Measurements from ENCODE around the gene PNKD. TPM values are rescaled to one million over a fixed set of nuclear protein-coding genes. Genes with fewer than 3 reads are reported as not detected.

The PNKD gene
- total and polyA plus RNA-seq, 7 experiments from 2014 or later: 18.5 to 108 (median 37.6) TPM

DNA sequence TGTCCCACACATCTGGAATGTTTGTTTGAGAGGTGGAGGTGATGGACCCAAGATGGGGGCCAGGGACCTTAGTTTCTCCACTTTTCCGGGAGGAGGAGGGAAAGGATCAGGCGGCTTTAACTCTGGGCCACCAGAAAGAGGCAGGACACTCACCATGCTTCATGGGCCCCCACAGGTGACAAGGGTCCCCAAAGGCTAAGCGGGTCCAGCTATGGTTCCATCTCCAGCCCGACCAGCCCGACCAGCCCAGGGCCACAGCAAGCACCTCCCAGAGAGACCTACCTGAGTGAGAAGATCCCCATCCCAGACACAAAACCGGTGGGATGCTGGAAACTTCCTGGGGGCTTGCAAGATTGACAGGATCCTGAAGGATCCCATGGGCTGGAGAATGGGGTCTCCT lies 112.5 kb downstream of the PNKD start:
- intact Hi-C loops (cut with micrococcal nuclease): no loop called here
- Histone ChIP-seq H3K4me1 (ENCODE audit: control insufficient read depth in 2 of 2, insufficient read depth in 2 of 2, low read length in 2 of 2) (no peaks in the 10 kb centered on the region), H3K4me3 (ENCODE audit: low read length) (no peak overlapping the region)

DNA sequence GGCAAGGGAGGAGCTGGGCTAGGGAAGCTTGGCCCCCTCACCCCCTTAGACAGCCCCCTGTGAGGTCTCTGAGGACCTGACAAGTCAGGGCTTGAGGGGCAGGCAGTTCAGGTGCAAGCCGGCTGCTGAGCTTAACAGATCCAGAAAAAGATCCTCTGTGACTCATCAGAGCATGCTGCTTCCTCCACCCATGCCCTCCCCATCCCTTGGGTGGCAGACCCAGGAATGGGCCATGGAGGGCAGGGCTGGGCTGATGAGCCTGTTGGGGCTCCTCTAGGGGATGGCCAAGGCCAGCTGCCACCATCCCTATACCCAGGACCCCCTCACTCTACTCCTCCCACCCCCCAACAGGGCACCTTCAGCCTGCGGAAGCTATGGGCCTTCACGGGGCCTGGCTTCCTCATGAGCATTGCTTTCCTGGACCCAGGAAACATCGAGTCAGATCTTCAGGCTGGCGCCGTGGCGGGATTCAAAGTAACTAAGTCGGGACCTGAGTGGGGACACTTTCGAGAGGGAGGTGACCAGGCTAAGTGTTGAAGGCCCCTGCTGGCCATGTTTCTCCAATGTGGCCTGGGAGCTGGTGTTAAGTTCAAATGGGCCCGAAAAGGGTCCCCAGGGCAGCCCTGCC lies 113.7 kb downstream of the PNKD start:
- H3K4me3 Mint-ChIP-seq: no peak overlapping the region
- intact Hi-C loops (cut with micrococcal nuclease): no loop called here
- no peaks in the 10 kb centered on the region for H3K9me3 ChIP-seq (ENCODE audit: control insufficient read depth in 2 of 3, low read length in 3 of 3)
- H3K36me3 ChIP-seq (ENCODE audit: control insufficient read depth in 2 of 3, insufficient read depth in 3 of 3, low read length in 3 of 3): no peaks in the 10 kb centered on the region
- H3K4me1 ChIP-seq (ENCODE audit: control insufficient read depth in 2 of 2, insufficient read depth in 2 of 2, low read length in 2 of 2): no peaks in the 10 kb centered on the region
- no peaks in the 10 kb centered on the region for H3K9me3 Mint-ChIP-seq
- no peak overlapping the region for H3K27ac ChIP-seq (ENCODE audit: low read depth, low read length)
- no peak overlapping the region for H3K4me3 ChIP-seq (ENCODE audit: low read length)
- H3K27me3 Mint-ChIP-seq: peaks cover 0 to 19% (median 0%) of the 10 kb centered on the region in 5 donors
- no peaks in the 10 kb centered on the region for H3K27me3 ChIP-seq (ENCODE audit: control insufficient read depth in 2 of 2, insufficient read depth in 2 of 2, low read length in 2 of 2)
- DNase-seq: no peak
- ChIA-PET CTCF (interaction anchor here (0.8 to 1.6 kb wide), 3 partner anchors 9 to 93 kb away, joined by 3 to 6 read pairs (median 3); no protein-coding TSS in a partner anchor), POLR2A (interaction anchor here (0.6 to 1.6 kb wide), 2 partner anchors 14 to 199 kb away, joined by 3 to 5 read pairs; no protein-coding TSS in a partner anchor)
- no peak overlapping the region for H3K27ac Mint-ChIP-seq
- ATAC-seq: no peak
- H3K36me3 Mint-ChIP-seq: no peaks in the 10 kb centered on the region
- H3K4me1 Mint-ChIP-seq: peaks cover 5 to 11% (median 6%) of the 10 kb centered on the region in 7 donors

More for the DNA sequence above, 112.5 kb downstream of the PNKD start:
- H3K36me3 Mint-ChIP-seq: no peaks in the 10 kb centered on the region
- no peak overlapping the region for H3K27ac Mint-ChIP-seq
- ChIA-PET POLR2A (interaction anchor here (1.3 to 1.6 kb wide), 3 partner anchors 8 to 13 kb away, joined by 3 to 5 read pairs (median 4); no protein-coding TSS in a partner anchor), CTCF (interaction anchor here (1.6 kb wide), 1 partner anchor 11 kb away, joined by 6 read pairs; no protein-coding TSS in a partner anchor)
- Histone ChIP-seq H3K9me3 (ENCODE audit: control insufficient read depth in 2 of 3, low read length in 3 of 3) (no peaks in the 10 kb centered on the region), H3K27me3 (ENCODE audit: control insufficient read depth in 2 of 2, insufficient read depth in 2 of 2, low read length in 2 of 2) (no peaks in the 10 kb centered on the region), H3K27ac (ENCODE audit: low read depth, low read length) (no peak overlapping the region), H3K36me3 (ENCODE audit: control insufficient read depth in 2 of 3, insufficient read depth in 3 of 3, low read length in 3 of 3) (no peaks in the 10 kb centered on the region)
- ATAC-seq: no peak
- peaks cover 5 to 11% (median 7%) of the 10 kb centered on the region in 7 donors for H3K4me1 Mint-ChIP-seq
- H3K27me3 Mint-ChIP-seq: peaks cover 0 to 28% (median 0%) of the 10 kb centered on the region in 5 donors
- no peak for DNase-seq
- no peak overlapping the region for H3K4me3 Mint-ChIP-seq
- no peaks in the 10 kb centered on the region for H3K9me3 Mint-ChIP-seq

DNA sequence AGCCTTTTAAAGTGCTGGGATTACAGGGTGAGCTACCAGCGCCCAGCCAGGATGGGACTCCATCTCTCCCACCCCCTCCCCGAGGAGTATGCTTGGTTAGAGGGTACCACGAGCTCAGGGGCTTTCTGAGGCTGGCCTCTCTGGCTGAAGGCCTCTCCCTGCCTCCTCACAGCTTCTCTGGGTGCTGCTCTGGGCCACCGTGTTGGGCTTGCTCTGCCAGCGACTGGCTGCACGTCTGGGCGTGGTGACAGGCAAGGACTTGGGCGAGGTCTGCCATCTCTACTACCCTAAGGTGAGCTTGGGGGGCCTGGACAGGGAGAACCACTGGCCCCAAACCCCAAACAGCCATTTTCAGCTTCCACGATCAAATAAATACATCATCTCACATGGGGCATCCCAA lies 114.7 kb downstream of the PNKD start:
- Mint-ChIP-seq H3K4me3 (no peak overlapping the region), H3K36me3 (no peaks in the 10 kb centered on the region), H3K9me3 (no peaks in the 10 kb centered on the region), H3K27ac (no peak overlapping the region), H3K27me3 (peaks cover 0 to 17% (median 0%) of the 10 kb centered on the region in 5 donors), H3K4me1 (peaks cover 5 to 11% (median 6%) of the 10 kb centered on the region in 7 donors)
- CTCF ChIA-PET: no interaction called here
- intact Hi-C loops (cut with micrococcal nuclease): no loop called here
- ATAC-seq (no peak), DNase-seq (no peak)
- H3K27ac ChIP-seq (ENCODE audit: low read depth, low read length): no peak overlapping the region
- no peaks in the 10 kb centered on the region for H3K4me1 ChIP-seq (ENCODE audit: control insufficient read depth in 2 of 2, insufficient read depth in 2 of 2, low read length in 2 of 2)
- no peaks in the 10 kb centered on the region for H3K27me3 ChIP-seq (ENCODE audit: control insufficient read depth in 2 of 2, insufficient read depth in 2 of 2, low read length in 2 of 2)
- POLR2A ChIA-PET: no interaction called here
- no peaks in the 10 kb centered on the region for H3K36me3 ChIP-seq (ENCODE audit: control insufficient read depth in 2 of 3, insufficient read depth in 3 of 3, low read length in 3 of 3)
- H3K9me3 ChIP-seq (ENCODE audit: control insufficient read depth in 2 of 3, low read length in 3 of 3): no peaks in the 10 kb centered on the region
- no peak overlapping the region for H3K4me3 ChIP-seq (ENCODE audit: low read length)

DNA sequence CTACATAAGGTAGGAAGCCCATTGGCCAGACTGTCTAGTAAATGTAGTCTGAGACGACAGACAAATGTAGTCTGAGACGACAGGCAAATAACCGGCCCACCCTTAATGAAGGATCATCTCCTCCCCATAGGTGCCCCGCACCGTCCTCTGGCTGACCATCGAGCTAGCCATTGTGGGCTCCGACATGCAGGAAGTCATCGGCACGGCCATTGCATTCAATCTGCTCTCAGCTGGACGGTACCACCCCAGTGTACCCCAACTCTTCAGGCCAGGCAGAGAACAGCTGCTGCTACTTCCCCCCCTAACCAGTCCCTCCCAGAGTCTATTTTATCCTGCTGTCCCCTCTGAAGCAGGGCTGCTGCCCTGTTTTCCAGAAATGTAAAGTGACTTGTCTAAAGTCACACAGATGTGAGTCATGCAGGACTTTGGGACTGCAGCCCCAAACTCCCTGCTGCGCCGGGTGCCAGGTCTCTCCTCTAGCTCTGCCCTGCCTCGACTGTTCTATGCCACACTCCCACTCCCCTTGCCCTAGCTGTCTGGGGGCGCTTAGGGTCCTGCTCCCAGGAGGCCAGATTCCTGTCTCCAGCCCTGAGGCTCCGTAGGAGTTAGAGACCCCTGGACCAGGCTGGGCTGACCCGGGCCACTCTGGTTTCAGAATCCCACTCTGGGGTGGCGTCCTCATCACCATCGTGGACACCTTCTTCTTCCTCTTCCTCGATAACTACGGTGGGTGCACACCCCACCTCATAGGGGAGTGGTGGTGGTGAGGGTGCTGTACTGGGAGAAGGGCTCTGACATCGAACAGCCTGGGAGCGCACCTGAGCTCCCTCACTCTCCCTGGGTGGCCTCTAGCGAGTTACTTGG lies 116.4 kb downstream of the PNKD start:
- H3K9me3 Mint-ChIP-seq: no peaks in the 10 kb centered on the region
- ChIA-PET CTCF (interaction anchor here (1.0 kb wide), 1 partner anchor 30 kb away, joined by 3 read pairs; the partner anchor contains the start of gene CATIP), POLR2A (interaction anchor here (1.3 kb wide), 1 partner anchor 16 kb away, joined by 3 read pairs; no protein-coding TSS in a partner anchor)
- intact Hi-C loops (cut with micrococcal nuclease): no loop called here
- H3K36me3 ChIP-seq (ENCODE audit: control insufficient read depth in 2 of 3, insufficient read depth in 3 of 3, low read length in 3 of 3): no peaks in the 10 kb centered on the region
- no peak overlapping the region for H3K4me3 ChIP-seq (ENCODE audit: low read length)
- no peaks in the 10 kb centered on the region for H3K36me3 Mint-ChIP-seq
- peak overlapping the region in 6 of 9 donors; percentile 31 to 95 (median 68) for H3K27ac Mint-ChIP-seq
- no peaks in the 10 kb centered on the region for H3K4me1 ChIP-seq (ENCODE audit: control insufficient read depth in 2 of 2, insufficient read depth in 2 of 2, low read length in 2 of 2)
- peaks cover 5 to 9% (median 6%) of the 10 kb centered on the region in 7 donors for H3K4me1 Mint-ChIP-seq
- peak overlapping the region in 5 of 10 donors; percentile 35 to 72 (median 70) for H3K4me3 Mint-ChIP-seq
- no peak overlapping the region for H3K27ac ChIP-seq (ENCODE audit: low read depth, low read length)
- ATAC-seq (peak; percentile 1), DNase-seq (no peak)
- no peaks in the 10 kb centered on the region for H3K27me3 ChIP-seq (ENCODE audit: control insufficient read depth in 2 of 2, insufficient read depth in 2 of 2, low read length in 2 of 2)
- peaks cover 0 to 13% (median 0%) of the 10 kb centered on the region in 5 donors for H3K27me3 Mint-ChIP-seq
- no peaks in the 10 kb centered on the region for H3K9me3 ChIP-seq (ENCODE audit: control insufficient read depth in 2 of 3, low read length in 3 of 3)

DNA sequence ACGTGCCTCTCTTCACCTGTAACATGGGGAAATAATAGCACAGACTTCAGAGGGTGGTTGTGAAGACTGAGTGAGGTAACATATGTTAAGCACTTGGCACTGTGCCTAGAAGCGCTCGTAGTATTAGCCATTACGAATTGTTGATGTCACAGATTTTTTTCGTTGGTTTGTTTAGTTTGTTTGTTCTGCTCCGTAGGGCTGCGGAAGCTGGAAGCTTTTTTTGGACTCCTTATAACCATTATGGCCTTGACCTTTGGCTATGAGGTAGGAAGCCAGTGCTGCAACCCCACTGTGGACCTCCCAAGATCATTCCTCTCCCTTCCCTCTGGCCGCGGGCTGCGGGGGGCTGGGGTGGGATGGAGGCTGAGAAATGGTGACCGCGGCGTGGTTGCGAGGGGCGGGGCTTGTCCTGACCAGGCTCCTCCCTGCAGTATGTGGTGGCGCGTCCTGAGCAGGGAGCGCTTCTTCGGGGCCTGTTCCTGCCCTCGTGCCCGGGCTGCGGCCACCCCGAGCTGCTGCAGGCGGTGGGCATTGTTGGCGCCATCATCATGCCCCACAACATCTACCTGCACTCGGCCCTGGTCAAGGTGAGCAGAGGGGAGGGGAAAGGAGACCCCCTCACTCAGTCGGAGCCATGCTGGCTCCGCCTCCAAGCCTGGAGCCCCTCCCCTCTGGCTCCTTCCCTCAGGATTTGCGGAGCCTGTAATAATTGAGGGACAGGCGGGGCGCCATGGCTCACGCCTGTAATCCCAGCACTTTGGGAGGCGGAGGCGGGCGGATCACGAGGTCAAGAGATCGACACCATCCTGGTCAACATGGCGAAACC lies 117.3 kb downstream of the PNKD start:
- POLR2A ChIA-PET: interaction anchor here (1.3 kb wide), 1 partner anchor 17 kb away, joined by 3 read pairs; no protein-coding TSS in a partner anchor
- H3K27ac ChIP-seq (ENCODE audit: low read depth, low read length): no peak overlapping the region
- intact Hi-C loops (cut with micrococcal nuclease): no loop called here
- Mint-ChIP-seq H3K4me1 (peaks cover 4 to 7% (median 6%) of the 10 kb centered on the region in 7 donors), H3K4me3 (peak overlapping the region; percentile 32 to 72 (median 64)), H3K27me3 (peaks cover 0 to 12% (median 0%) of the 10 kb centered on the region in 5 donors), H3K36me3 (no peaks in the 10 kb centered on the region), H3K9me3 (no peaks in the 10 kb centered on the region), H3K27ac (peak overlapping the region in 6 of 9 donors; percentile 31 to 95 (median 68))
- ATAC-seq (peak; percentile 61), DNase-seq (peak in 6 of 9 donors; percentile 37 to 70 (median 56))
- no peaks in the 10 kb centered on the region for H3K9me3 ChIP-seq (ENCODE audit: control insufficient read depth in 2 of 3, low read length in 3 of 3)
- CTCF ChIA-PET: interaction anchor here (0.6 to 1.0 kb wide), 2 partner anchors 28 to 31 kb away, joined by 3 to 5 read pairs; partner anchors contain the start of gene CATIP
- H3K4me3 ChIP-seq (ENCODE audit: low read length): no peak overlapping the region
- H3K36me3 ChIP-seq (ENCODE audit: control insufficient read depth in 2 of 3, insufficient read depth in 3 of 3, low read length in 3 of 3): no peaks in the 10 kb centered on the region
- no peaks in the 10 kb centered on the region for H3K4me1 ChIP-seq (ENCODE audit: control insufficient read depth in 2 of 2, insufficient read depth in 2 of 2, low read length in 2 of 2)
- no peaks in the 10 kb centered on the region for H3K27me3 ChIP-seq (ENCODE audit: control insufficient read depth in 2 of 2, insufficient read depth in 2 of 2, low read length in 2 of 2)
